Activated CD4-positive, alpha-beta T cell treated with anti-CD3 and anti-CD28 coated beads, Interleukin-2, amount 10 ng/mL, durations not matched to agents 24 days and 14 days (primary cell): ENCODE measurements around the gene TRPT1. TPM values are rescaled to one million over a fixed set of nuclear protein-coding genes. Genes with fewer than 3 reads are reported as not detected.

Source experiments
- DNase-seq: peaks from one replicate; pipeline ENCODE4 v3.0.0; 2022
- H3K27ac Mint-ChIP-seq: one replicate; pipeline ENCODE4 v1.8.0; 2022; ENCODE audit warnings: mild to moderate bottlenecking, mixed read lengths
- H3K27me3 Mint-ChIP-seq: one replicate; pipeline ENCODE4 v1.8.0; 2022; ENCODE audit warnings: mixed read lengths
- H3K36me3 Mint-ChIP-seq: one replicate; pipeline ENCODE4 v1.8.0; 2022; ENCODE audit warnings: low read depth, mild to moderate bottlenecking, mixed read lengths
- H3K4me1 Mint-ChIP-seq: one replicate; pipeline ENCODE4 v1.8.0; 2021; ENCODE audit warnings: mixed read lengths
- H3K4me3 Mint-ChIP-seq: one replicate; pipeline ENCODE4 v1.8.0; 2022; ENCODE audit warnings: mild to moderate bottlenecking, moderate library complexity, mixed read lengths
- H3K9me3 Mint-ChIP-seq: one replicate; pipeline ENCODE4 v1.8.0; 2021; ENCODE audit warnings: mixed read lengths
- intact Hi-C: fragments of 100-400 bp; cut with micrococcal nuclease; formaldehyde crosslinking; loops from one replicate; pipeline ENCODE4 v1.15.1; 2023
- total RNA-seq: library from RNA; stranded (reverse); gene quantifications from 2 replicates; pipeline ENCODE4 v1.2.3, GENCODE V29; 2022

The TRPT1 gene
- total RNA-seq, 1 donor from 2014 or later = 31.7 TPM

DNA sequence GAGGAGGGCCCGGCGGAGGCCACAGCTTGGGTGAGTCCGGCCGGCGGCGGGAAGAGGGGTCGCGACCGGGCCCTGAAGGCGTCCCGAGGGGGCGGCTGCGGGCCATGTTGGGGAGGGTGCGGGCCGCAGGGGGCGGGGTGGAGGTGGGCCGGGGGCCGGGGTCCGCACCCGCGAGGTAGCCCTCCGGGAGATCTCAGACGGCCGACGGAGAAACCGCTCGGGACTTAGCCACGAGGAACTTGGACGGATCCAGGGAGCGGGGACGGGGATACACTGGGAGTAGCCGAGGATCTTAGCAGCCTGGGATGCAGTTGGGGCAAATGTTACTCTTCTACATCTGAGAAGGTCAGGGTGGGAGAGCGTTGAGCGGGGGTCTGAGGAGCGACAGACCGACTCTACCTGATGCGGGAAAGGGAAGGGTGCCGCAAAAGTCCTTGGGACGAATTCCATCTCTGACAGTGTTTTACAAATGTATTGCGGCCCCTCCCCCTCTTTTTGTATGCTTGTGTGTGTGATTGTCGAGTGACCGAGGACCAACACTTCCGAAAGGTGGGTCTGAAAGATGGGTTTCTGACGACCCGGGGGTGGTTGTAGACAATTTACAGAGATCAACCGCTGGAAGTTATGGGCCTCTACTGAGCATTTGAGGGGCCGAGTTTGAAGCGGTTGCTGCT, 39.4 kb downstream of the TRPT1 start:
- H3K27me3 Mint-ChIP-seq = peaks cover 4% of the 10 kb centered on the region
- no peaks in the 10 kb centered on the region for H3K9me3 Mint-ChIP-seq
- peaks cover 26% of the 10 kb centered on the region for H3K36me3 Mint-ChIP-seq
- no peak overlapping the region for H3K4me3 Mint-ChIP-seq
- peak; percentile 85 for DNase-seq
- intact Hi-C loops = loop anchor here (1.0 to 10.0 kb wide), 5 partner anchors 20 to 1302 kb away; partner anchors contain the start of genes ESRRA, FERMT3, FKBP2 and NUDT22
- no peak overlapping the region for H3K27ac Mint-ChIP-seq
- H3K4me1 Mint-ChIP-seq = peaks cover 27% of the 10 kb centered on the region

DNA sequence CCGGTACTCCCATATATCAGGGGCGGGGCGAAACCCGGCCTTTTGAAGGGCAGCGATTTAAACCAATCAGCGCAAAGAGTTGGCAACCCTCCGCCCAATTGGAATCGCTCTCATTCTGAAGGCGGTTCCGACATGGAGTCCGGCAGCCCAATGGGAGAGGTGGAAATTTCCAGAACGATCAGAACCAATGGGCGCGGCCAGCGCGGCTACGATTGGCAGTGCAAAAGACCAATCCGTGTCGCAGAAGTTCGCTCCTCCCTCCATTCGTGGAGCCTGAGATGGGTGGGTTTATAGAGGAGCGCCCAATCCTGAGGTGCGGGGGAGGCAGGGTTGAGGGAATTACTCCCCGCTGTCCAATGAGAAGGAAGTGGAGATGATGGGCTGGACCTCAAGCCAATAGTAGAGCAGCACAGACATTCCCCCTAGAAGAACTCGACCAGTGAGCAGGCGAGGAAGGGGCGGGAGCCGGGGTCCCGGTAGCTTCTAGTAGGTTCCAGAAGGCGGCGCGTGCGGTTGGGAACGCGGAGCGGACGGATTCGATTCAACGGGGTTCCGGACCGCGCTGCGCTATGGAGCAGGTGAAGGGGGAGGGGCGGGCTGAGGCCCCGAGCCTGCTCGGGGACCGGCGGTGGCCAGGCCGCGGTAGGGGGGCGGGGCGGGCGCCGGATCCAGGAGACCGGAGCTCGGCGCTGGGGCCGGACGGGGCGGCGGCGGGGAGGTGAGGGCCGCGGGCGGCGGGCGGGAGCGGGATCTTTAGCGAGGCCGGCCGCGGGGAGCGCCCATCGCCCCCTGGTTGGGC, 40.1 kb downstream of the TRPT1 start, which contains the start of gene STIP1:
STIP1 (plus strand) TSS at position 479 of the 799 bp plus-strand sequence; CDS start at position 570, 91 bp downstream.
- peak; percentile 99 for DNase-seq
- intact Hi-C loops = loop anchor here (1.0 to 10.0 kb wide), 5 partner anchors 19 to 1301 kb away; partner anchors contain the start of genes ESRRA, FKBP2, MACROD1 and NUDT22
- Mint-ChIP-seq H3K27me3 (peaks cover 4% of the 10 kb centered on the region), H3K36me3 (peaks cover 26% of the 10 kb centered on the region), H3K9me3 (no peaks in the 10 kb centered on the region), H3K4me1 (peaks cover 31% of the 10 kb centered on the region), H3K27ac (peak within 1 kb of the TSS; percentile 98), H3K4me3 (no peak within 1 kb of the TSS)

GRCh38 chr11:64185175-64185692, 40.8 kb downstream of the TRPT1 start:
- H3K27me3 Mint-ChIP-seq = peaks cover 4% of the 10 kb centered on the region
- H3K27ac Mint-ChIP-seq = peak overlapping the region; percentile 98
- no peak for DNase-seq
- H3K9me3 Mint-ChIP-seq = no peaks in the 10 kb centered on the region
- H3K4me3 Mint-ChIP-seq = no peak overlapping the region
- peaks cover 29% of the 10 kb centered on the region for H3K4me1 Mint-ChIP-seq
- intact Hi-C loops = loop anchor here (2.0 to 10.0 kb wide), 3 partner anchors 18 to 1300 kb away; partner anchors contain the start of genes ESRRA, MACROD1 and SLC3A2
- H3K36me3 Mint-ChIP-seq = peaks cover 20% of the 10 kb centered on the region

- DNase-seq = no peak
- H3K4me1 Mint-ChIP-seq = peaks cover 25% of the 10 kb centered on the region
- H3K27me3 Mint-ChIP-seq = peaks cover 4% of the 10 kb centered on the region
- H3K36me3 Mint-ChIP-seq = peaks cover 19% of the 10 kb centered on the region
- H3K4me3 Mint-ChIP-seq = peak overlapping the region; percentile 43
- no peaks in the 10 kb centered on the region for H3K9me3 Mint-ChIP-seq
- H3K27ac Mint-ChIP-seq = no peak overlapping the region
- intact Hi-C loops = loop anchor here (2.0 to 10.0 kb wide), 2 partner anchors 17 to 1299 kb away; partner anchors contain the start of genes MACROD1 and SLC3A2
Measured at GRCh38 chr11:64183890-64184289, 42.1 kb downstream of the TRPT1 start.

DNA sequence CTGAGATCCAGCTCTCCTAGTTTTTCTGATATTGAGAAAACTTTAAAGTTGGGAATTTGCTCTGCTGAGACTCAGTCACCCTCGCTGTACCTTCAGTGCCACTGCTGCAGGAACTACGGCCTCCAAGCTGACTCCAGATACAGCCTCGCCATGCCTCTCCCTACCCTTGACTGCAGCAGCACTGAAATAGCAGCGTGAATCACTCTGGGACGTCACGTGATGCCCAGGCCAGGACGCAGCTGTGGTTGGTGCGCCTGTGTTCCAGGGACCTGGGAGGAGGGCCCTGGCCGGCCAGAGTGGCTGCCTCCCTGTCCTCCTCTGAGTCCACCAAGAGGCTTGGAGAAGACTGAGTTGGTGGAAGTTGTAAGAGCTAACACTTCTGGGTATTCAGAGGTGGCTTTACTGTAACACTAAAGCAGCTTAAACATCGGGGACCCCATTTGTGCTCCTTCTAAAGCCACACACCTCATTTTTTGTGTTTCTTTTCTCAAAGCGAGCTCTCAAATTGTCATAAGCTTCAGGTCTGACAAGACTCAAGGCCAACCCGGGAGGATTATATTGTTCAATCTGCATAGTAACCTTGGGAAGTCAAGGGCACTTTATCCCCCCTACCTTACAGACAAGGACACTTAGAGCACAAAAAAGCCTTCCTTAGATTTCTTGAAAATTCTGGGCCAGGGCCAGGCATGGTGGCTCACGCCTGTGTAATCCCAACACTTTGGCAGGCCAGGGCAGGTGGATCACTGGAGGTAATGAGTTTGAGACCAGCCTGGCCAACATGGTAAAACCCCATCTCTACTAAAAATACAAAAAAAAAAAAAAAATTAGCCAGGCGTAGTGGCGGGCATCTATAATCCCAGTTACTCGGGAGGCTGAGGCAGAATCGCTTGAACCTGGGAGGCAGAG, 44.2 kb downstream of the TRPT1 start:
- Mint-ChIP-seq H3K9me3 (no peaks in the 10 kb centered on the region), H3K4me1 (peaks cover 39% of the 10 kb centered on the region), H3K36me3 (peaks cover 17% of the 10 kb centered on the region), H3K27me3 (peaks cover 4% of the 10 kb centered on the region), H3K4me3 (peak overlapping the region; percentile 37), H3K27ac (no peak overlapping the region)
- intact Hi-C loops = loop anchor here (10.0 kb wide), 1 partner anchor 1297 kb away; the partner anchor contains the start of gene SLC3A2
- peak; percentile 83 for DNase-seq

DNA sequence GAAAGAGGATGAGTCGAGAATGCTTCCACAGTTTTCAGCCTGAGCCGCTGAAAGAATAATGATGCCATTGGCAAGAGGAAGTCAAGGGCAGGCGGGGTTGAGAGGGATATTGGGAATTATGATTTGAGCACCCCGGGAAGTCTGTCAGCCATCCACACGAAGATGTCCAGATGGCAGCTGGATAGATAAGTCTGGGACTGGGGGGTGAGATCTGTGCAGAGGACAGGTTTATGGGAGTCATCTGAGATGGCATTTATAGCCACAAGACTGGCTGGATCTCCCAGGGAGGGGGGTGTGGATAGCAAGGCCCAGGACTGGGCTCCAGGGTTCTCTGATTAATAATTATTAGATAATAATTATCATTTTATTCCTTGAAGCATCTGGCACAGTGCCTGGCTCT, 45.1 kb downstream of the TRPT1 start:
- H3K4me1 Mint-ChIP-seq = peaks cover 40% of the 10 kb centered on the region
- H3K9me3 Mint-ChIP-seq = no peaks in the 10 kb centered on the region
- no peak for DNase-seq
- H3K27me3 Mint-ChIP-seq = peaks cover 2% of the 10 kb centered on the region
- intact Hi-C loops = loop anchor here (10.0 kb wide), 1 partner anchor 1296 kb away; the partner anchor contains the start of gene SLC3A2
- peaks cover 15% of the 10 kb centered on the region for H3K36me3 Mint-ChIP-seq
- H3K27ac Mint-ChIP-seq = peak overlapping the region; percentile 25
- no peak overlapping the region for H3K4me3 Mint-ChIP-seq

DNA sequence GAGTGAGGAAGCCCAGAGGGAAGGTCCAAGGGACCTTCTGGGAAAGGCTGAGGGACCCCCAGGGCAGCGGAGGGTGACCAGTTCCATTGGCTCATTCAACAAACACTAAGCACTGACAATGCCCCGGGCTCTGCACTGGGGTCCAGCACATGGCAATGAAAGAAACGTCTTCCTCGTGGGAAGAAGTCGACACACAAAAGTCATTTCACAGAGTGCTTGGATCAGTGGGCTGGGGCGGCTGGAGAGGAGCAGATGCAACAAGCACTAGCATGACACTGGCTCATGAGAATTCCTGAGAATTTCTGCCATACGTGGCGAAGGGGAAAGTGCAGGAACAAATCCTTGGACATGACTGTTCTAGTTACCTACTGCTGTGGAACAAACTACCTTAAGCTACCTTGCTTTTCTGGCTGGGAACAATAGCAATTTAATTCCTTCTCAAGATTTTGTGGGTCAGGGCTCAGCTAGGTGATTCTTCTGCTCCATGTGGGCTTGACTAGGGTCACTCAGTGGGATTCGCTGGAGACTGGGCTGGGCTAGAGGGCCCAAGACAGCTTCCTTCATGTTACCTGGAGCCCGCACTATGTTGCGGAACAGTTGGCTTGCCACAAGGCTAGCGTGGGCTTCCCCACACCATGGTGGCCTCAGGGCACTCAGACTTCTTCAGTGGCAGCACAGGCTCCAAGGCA, 46.9 kb downstream of the TRPT1 start:
- no peak overlapping the region for H3K27ac Mint-ChIP-seq
- peaks cover 2% of the 10 kb centered on the region for H3K9me3 Mint-ChIP-seq
- peaks cover 36% of the 10 kb centered on the region for H3K4me1 Mint-ChIP-seq
- no peak for DNase-seq
- intact Hi-C loops = no loop called here
- H3K36me3 Mint-ChIP-seq = peaks cover 14% of the 10 kb centered on the region
- H3K4me3 Mint-ChIP-seq = no peak overlapping the region
- H3K27me3 Mint-ChIP-seq = no peaks in the 10 kb centered on the region

- Mint-ChIP-seq H3K9me3 (peaks cover 5% of the 10 kb centered on the region), H3K27me3 (no peaks in the 10 kb centered on the region), H3K4me3 (no peak overlapping the region), H3K36me3 (peaks cover 19% of the 10 kb centered on the region), H3K4me1 (peaks cover 28% of the 10 kb centered on the region), H3K27ac (no peak overlapping the region)
- intact Hi-C loops = no loop called here
- no peak for DNase-seq
Measured at GRCh38 chr11:64178203-64178602, 47.8 kb downstream of the TRPT1 start.

- H3K36me3 Mint-ChIP-seq = peaks cover 17% of the 10 kb centered on the region
- peaks cover 25% of the 10 kb centered on the region for H3K4me1 Mint-ChIP-seq
- DNase-seq = peak; percentile 71
- H3K4me3 Mint-ChIP-seq = no peak overlapping the region
- no peak overlapping the region for H3K27ac Mint-ChIP-seq
- intact Hi-C loops = no loop called here
- H3K9me3 Mint-ChIP-seq = peaks cover 5% of the 10 kb centered on the region
- H3K27me3 Mint-ChIP-seq = no peaks in the 10 kb centered on the region
Measured at GRCh38 chr11:64176751-64177150, 49.2 kb downstream of the TRPT1 start.

Other genes starting within 250 kb of the TRPT1 start
- 105 and 115 TPM in 2 replicates for gene OTUB1, start 239.7 kb downstream of the TRPT1 start, total RNA-seq
- not detected in 2 replicates for gene FLRT1, start 190.3 kb downstream of the TRPT1 start, total RNA-seq
- 28.6 and 29.6 TPM in 2 replicates for gene MACROD1, start 60.1 kb downstream of the TRPT1 start, total RNA-seq
- gene STIP1, start 40.0 kb downstream of the TRPT1 start, total RNA-seq = 521 and 535 TPM in 2 replicates
- 200 and 213 TPM in 2 replicates for gene FERMT3, start 19.5 kb downstream of the TRPT1 start, total RNA-seq
- gene NUDT22, start 88 bp upstream of the TRPT1 start, total RNA-seq = 66.1 and 72.6 TPM in 2 replicates
- 19.9 and 20.0 TPM in 2 replicates for gene DNAJC4, start 4.4 kb upstream of the TRPT1 start, total RNA-seq
- 65.4 and 66.7 TPM in 2 replicates for gene VEGFB, start 8.4 kb upstream of the TRPT1 start, total RNA-seq
- 28.8 and 30.6 TPM in 2 replicates for gene FKBP2, start 14.9 kb upstream of the TRPT1 start, total RNA-seq
- 284 TPM in 2 replicates for gene PPP1R14B, start 20.8 kb upstream of the TRPT1 start, total RNA-seq
- 16.6 and 16.7 TPM in 2 replicates for gene PLCB3, start 25.3 kb upstream of the TRPT1 start, total RNA-seq
- gene BAD, start 58.5 kb upstream of the TRPT1 start, total RNA-seq = 34.0 and 35.5 TPM in 2 replicates
- gene GPR137, start 59.7 kb upstream of the TRPT1 start, total RNA-seq = 45.6 and 47.6 TPM in 2 replicates
- 0.23 and 0.24 TPM in 2 replicates for gene KCNK4, start 65.1 kb upstream of the TRPT1 start, total RNA-seq
- gene CATSPERZ, start 74.2 kb upstream of the TRPT1 start, total RNA-seq = not detected in 2 replicates
- 59.6 and 60.6 TPM in 2 replicates for gene ESRRA, start 79.3 kb upstream of the TRPT1 start, total RNA-seq
- 319 and 320 TPM in 2 replicates for gene TRMT112, start 91.4 kb upstream of the TRPT1 start, total RNA-seq
- gene PRDX5, start 91.9 kb upstream of the TRPT1 start, total RNA-seq = 98.0 and 104 TPM in 2 replicates
- 116 and 119 TPM in 2 replicates for gene CCDC88B, start 114.0 kb upstream of the TRPT1 start, total RNA-seq
- 46.3 and 48.6 TPM in 2 replicates for gene RPS6KA4, start 133.0 kb upstream of the TRPT1 start, total RNA-seq